ENCODE results near the gene ZCCHC24. TPM values are rescaled to one million over a fixed set of nuclear protein-coding genes. Genes with fewer than 3 reads are reported as not detected.

ZCCHC24 gene
- total RNA-seq, 2 experiments from 2014 or later, result 0.98 to 2.2 TPM

- H3K79me2 ChIP-seq (ENCODE audit: insufficient read depth, low read depth, low read length), result no peaks in the 10 kb centered on the region
- no peaks in the 10 kb centered on the region for H3K36me3 ChIP-seq (ENCODE audit: insufficient read depth, low read length)
- CTCF ChIA-PET (ENCODE audit: unreplicated experiment), result no interaction called here
- no peaks in the 10 kb centered on the region for H3K4me1 ChIP-seq (ENCODE audit: insufficient read depth, low read length, poor library complexity, severe bottlenecking)
- no peak overlapping the region for H3K4me2 ChIP-seq (ENCODE audit: low read length)
- no peak for DNase-seq (ENCODE audit: low spot score)
- H3K4me3 ChIP-seq (ENCODE audit: low read depth, low read length, poor library complexity, severe bottlenecking), result no peak overlapping the region
- intact Hi-C loops (cut with micrococcal nuclease; ENCODE audit: unreplicated experiment), result no loop called here
- TF ChIP-seq EZH2phosphoT487 (IDR thresholded peaks at IDR 0.05; ENCODE audit: borderline replicate concordance, low read depth, low read length) (no peak), CTCF (conservative IDR thresholded peaks at IDR 0.05; ENCODE audit: low read length) (no peak)
- H4K20me1 ChIP-seq (ENCODE audit: insufficient read depth, low read length), result no peaks in the 10 kb centered on the region
- no peaks in the 10 kb centered on the region for H3K9me2 ChIP-seq (ENCODE audit: insufficient read depth, low read length)
- POLR2A ChIA-PET, result interaction anchor here (0.7 to 1.8 kb wide), 2 partner anchors 23 to 132 kb away, joined by 3 to 4 read pairs; no protein-coding TSS in a partner anchor
- H3K9me3 ChIP-seq (ENCODE audit: low read length), result no peaks in the 10 kb centered on the region
- H2AFZ ChIP-seq (ENCODE audit: low read length), result no peak overlapping the region
- no peak overlapping the region for H3K27ac ChIP-seq (ENCODE audit: low read depth, low read length, poor library complexity, severe bottlenecking)
- no TSS peak for BruUV-seq (replicated peaks)
Observed at GRCh38 chr10:79471776-79472175, 26.4 kb upstream of the ZCCHC24 start.

DNA sequence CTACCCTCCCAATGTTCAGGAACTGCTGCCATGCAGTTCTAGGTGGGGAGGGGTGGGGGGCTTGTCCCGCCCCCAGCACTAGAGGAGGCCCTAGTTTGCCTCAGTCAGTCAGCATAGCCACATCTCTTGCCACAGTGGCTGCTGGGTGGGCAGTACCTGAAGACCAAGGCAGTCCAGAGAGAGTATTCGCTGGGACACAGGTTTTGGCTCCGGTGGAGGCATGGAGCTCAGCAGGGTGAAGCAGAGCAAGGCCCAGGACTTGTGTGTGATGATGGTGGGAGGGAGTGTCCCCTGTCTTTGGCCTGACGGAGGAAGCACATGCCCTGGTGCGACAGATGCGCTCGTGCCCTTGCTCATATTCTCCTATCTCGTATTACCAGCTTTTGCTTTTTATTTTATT is 24.7 kb upstream of the ZCCHC24 start:
- Histone ChIP-seq H3K9me2 (ENCODE audit: insufficient read depth, low read length) (no peaks in the 10 kb centered on the region), H4K20me1 (ENCODE audit: insufficient read depth, low read length) (no peaks in the 10 kb centered on the region), H3K27ac (ENCODE audit: low read depth, low read length, poor library complexity, severe bottlenecking) (no peak overlapping the region), H3K36me3 (ENCODE audit: insufficient read depth, low read length) (no peaks in the 10 kb centered on the region), H3K79me2 (ENCODE audit: insufficient read depth, low read depth, low read length) (no peaks in the 10 kb centered on the region), H3K4me2 (ENCODE audit: low read length) (no peak overlapping the region), H3K4me3 (ENCODE audit: low read depth, low read length, poor library complexity, severe bottlenecking) (no peak overlapping the region), H3K4me1 (ENCODE audit: insufficient read depth, low read length, poor library complexity, severe bottlenecking) (no peaks in the 10 kb centered on the region), H3K9me3 (ENCODE audit: low read length) (no peaks in the 10 kb centered on the region), H2AFZ (ENCODE audit: low read length) (no peak overlapping the region)
- ChIA-PET POLR2A (no interaction called here), CTCF (ENCODE audit: unreplicated experiment) (interaction anchor here (0.5 kb wide), 1 partner anchor 95 kb away, joined by 4 read pairs; no protein-coding TSS in a partner anchor)
- BruUV-seq (replicated peaks), result no TSS peak
- DNase-seq (ENCODE audit: low spot score), result no peak
- intact Hi-C loops (cut with micrococcal nuclease; ENCODE audit: unreplicated experiment), result no loop called here
- TF ChIP-seq EZH2phosphoT487 (IDR thresholded peaks at IDR 0.05; ENCODE audit: borderline replicate concordance, low read depth, low read length) (no peak), CTCF (conservative IDR thresholded peaks at IDR 0.05; ENCODE audit: low read length) (no peak)

GRCh38 chr10:79468841-79469585 is 23.6 kb upstream of the ZCCHC24 start:
- Histone ChIP-seq H4K20me1 (ENCODE audit: insufficient read depth, low read length) (no peaks in the 10 kb centered on the region), H3K4me3 (ENCODE audit: low read depth, low read length, poor library complexity, severe bottlenecking) (no peak overlapping the region), H2AFZ (ENCODE audit: low read length) (no peak overlapping the region), H3K9me3 (ENCODE audit: low read length) (no peaks in the 10 kb centered on the region), H3K27ac (ENCODE audit: low read depth, low read length, poor library complexity, severe bottlenecking) (no peak overlapping the region), H3K4me1 (ENCODE audit: insufficient read depth, low read length, poor library complexity, severe bottlenecking) (no peaks in the 10 kb centered on the region), H3K4me2 (ENCODE audit: low read length) (no peak overlapping the region), H3K79me2 (ENCODE audit: insufficient read depth, low read depth, low read length) (no peaks in the 10 kb centered on the region), H3K36me3 (ENCODE audit: insufficient read depth, low read length) (no peaks in the 10 kb centered on the region), H3K9me2 (ENCODE audit: insufficient read depth, low read length) (no peaks in the 10 kb centered on the region)
- no peak for TF ChIP-seq EZH2phosphoT487 (IDR thresholded peaks at IDR 0.05; ENCODE audit: borderline replicate concordance, low read depth, low read length)
- ChIA-PET CTCF (ENCODE audit: unreplicated experiment) (no interaction called here), POLR2A (interaction anchor here (0.6 kb wide), 1 partner anchor 1044 kb away, joined by 3 read pairs; no protein-coding TSS in a partner anchor)
- DNase-seq (ENCODE audit: low spot score), result no peak
- no TSS peak for BruUV-seq (replicated peaks)
- intact Hi-C loops (cut with micrococcal nuclease; ENCODE audit: unreplicated experiment), result no loop called here

Measured in OCI-LY7 (cell line).